GM10248 (cell line): ENCODE data around the gene MUCL1.

Experiments
- CTCF ChIA-PET: fragments of 300-600 bp; sonication (Branson Sonifier 250); formaldehyde crosslinking; extraction: SDS; loops from one replicate; lab custom pipeline; 2021; ENCODE audit warnings: antibody characterized with exemption; lab: Yijun Ruan, JAX
- POLR2A ChIA-PET: fragments of 350-650 bp; sonication (Branson Sonifier 250); formaldehyde crosslinking; extraction: SDS; loops from one replicate; lab custom pipeline; 2020; ENCODE audit warnings: antibody characterized with exemption; lab: Yijun Ruan, JAX
- DNase-seq: peaks from one replicate; pipeline ENCODE4 v3.0.0; 2012; ENCODE audit errors: extremely low spot score
- CTCF ChIP-seq: IDR thresholded peaks from 2 replicates; pipeline ENCODE4 v1.5.1; 2012; ENCODE audit warnings: mild to moderate bottlenecking, low read depth; ENCODE audit errors: extremely low read depth, missing control alignments, control extremely low read depth

Gene MUCL1

GRCh38 chr12:54865683-54866324 lies 11.5 kb downstream of the MUCL1 start:
- TF ChIP-seq CTCF: no peak
- ChIA-PET POLR2A (no interaction called here), CTCF (interaction anchor here (0.9 to 2.0 kb wide), 3 partner anchors 10 to 206 kb away, joined by 3 to 4 read pairs (median 3); no protein-coding TSS in a partner anchor)
- DNase-seq: no peak

GRCh38 chr12:54868690-54869089 lies 14.4 kb downstream of the MUCL1 start:
- DNase-seq: no peak
- CTCF ChIA-PET: no interaction called here
- TF ChIP-seq CTCF: no peak
- POLR2A ChIA-PET: no interaction called here

GRCh38 chr12:54870048-54870447 lies 15.7 kb downstream of the MUCL1 start:
- ChIA-PET POLR2A (no interaction called here), CTCF (interaction anchor here (1.4 to 1.8 kb wide), 2 partner anchors 9 to 16 kb away, joined by 3 to 4 read pairs; partner anchors contain the start of gene MUCL1)
- DNase-seq: no peak

GRCh38 chr12:54870617-54871016 lies 16.3 kb downstream of the MUCL1 start:
- ChIA-PET POLR2A (no interaction called here), CTCF (interaction anchor here (1.4 to 1.8 kb wide), 2 partner anchors 10 to 16 kb away, joined by 3 to 4 read pairs; partner anchors contain the start of gene MUCL1)
- TF ChIP-seq CTCF: no peak
- no peak for DNase-seq

More at GRCh38 chr12:54870048-54870447, 15.7 kb downstream of the MUCL1 start:
- no peak for TF ChIP-seq CTCF

- ChIA-PET CTCF (no interaction called here), POLR2A (no interaction called here)
- TF ChIP-seq CTCF: no peak
- no peak for DNase-seq
Measured at GRCh38 chr12:54879150-54879549, 24.8 kb downstream of the MUCL1 start.

GRCh38 chr12:54879579-54879978 lies 25.3 kb downstream of the MUCL1 start:
- TF ChIP-seq CTCF: no peak
- ChIA-PET CTCF (no interaction called here), POLR2A (no interaction called here)
- DNase-seq: no peak
